OCI-LY7 (cell line): ENCODE data around the gene GLB1L. TPM values are rescaled to one million over a fixed set of nuclear protein-coding genes. Genes with fewer than 3 reads are reported as not detected.

Source experiments
- BruUV-seq: library from RNA; stranded (reverse); fragments of 400-500 nt; replicated peaks from 2 replicates; lab custom pipeline; 2021; lab: Mats Ljungman, UMichigan
- CTCF ChIA-PET: fragments of 300-600 bp; sonication (Branson Sonifier 250); formaldehyde crosslinking; loops from one replicate; lab custom pipeline; 2022; ENCODE audit warnings: antibody characterized with exemption; ENCODE audit not compliant: unreplicated experiment; lab: Charles Lee
- POLR2A ChIA-PET: fragments of 300-600 bp; sonication (Branson Sonifier 250); formaldehyde crosslinking; loops from one replicate; lab custom pipeline; 2022; ENCODE audit warnings: antibody characterized with exemption; lab: Charles Lee
- DNase-seq: peaks from one replicate; pipeline ENCODE4 v3.0.0-alpha.2; 2015; ENCODE audit warnings: low spot score
- H2AFZ ChIP-seq: fragments of 200-600 bp; sonication (generic), shearing (Covaris generic); 2 replicates; pipeline ENCODE4 v1.6.1; 2014; ENCODE audit warnings: mild to moderate bottlenecking, antibody characterized with exemption, low read length, moderate library complexity
- H3K27ac ChIP-seq: fragments of 200-600 bp; sonication (generic); 2 replicates; pipeline ENCODE4 v1.5.1; 2014; ENCODE audit warnings: mixed run types, low read depth, mild to moderate bottlenecking, moderate library complexity, low read length, inconsistent platforms; ENCODE audit not compliant: poor library complexity, severe bottlenecking
- H3K36me3 ChIP-seq: fragments of 200-600 bp; sonication (generic); 2 replicates; pipeline ENCODE4 v1.6.1; 2014; ENCODE audit warnings: mild to moderate bottlenecking, antibody characterized with exemption, low read length, moderate library complexity, mixed read lengths; ENCODE audit not compliant: insufficient read depth
- H3K4me1 ChIP-seq: fragments of 200-600 bp; sonication (generic); 2 replicates; pipeline ENCODE4 v1.5.1; 2014; ENCODE audit warnings: mild to moderate bottlenecking, low read length; ENCODE audit not compliant: insufficient read depth, poor library complexity, severe bottlenecking
- H3K4me2 ChIP-seq: fragments of 200-600 bp; sonication (generic); 2 replicates; pipeline ENCODE4 v1.6.1; 2014; ENCODE audit warnings: mild to moderate bottlenecking, low read length
- H3K4me3 ChIP-seq: fragments of 200-600 bp; sonication (generic); 2 replicates; pipeline ENCODE4 v1.5.1; 2014; ENCODE audit warnings: mild to moderate bottlenecking, low read depth, low read length; ENCODE audit not compliant: poor library complexity, severe bottlenecking
- H3K79me2 ChIP-seq: fragments of 200-600 bp; sonication (generic); 2 replicates; pipeline ENCODE4 v1.6.1; 2016; ENCODE audit warnings: low read depth, mild to moderate bottlenecking, low read length, moderate library complexity, mixed read lengths; ENCODE audit not compliant: insufficient read depth
- H3K9me2 ChIP-seq: fragments of 200-600 bp; sonication (generic); 2 replicates; pipeline ENCODE4 v1.6.1; 2016; ENCODE audit warnings: mild to moderate bottlenecking, low read length, mixed read lengths; ENCODE audit not compliant: insufficient read depth
- H3K9me3 ChIP-seq: fragments of 200-600 bp; sonication (generic); 2 replicates; pipeline ENCODE4 v1.6.1; 2014; ENCODE audit warnings: mild to moderate bottlenecking, mixed run types, low read length, mixed read lengths
- H4K20me1 ChIP-seq: fragments of 200-600 bp; sonication (generic); 2 replicates; pipeline ENCODE4 v1.6.1; 2014; ENCODE audit warnings: mild to moderate bottlenecking, antibody characterized with exemption, low read length, moderate library complexity, mixed read lengths; ENCODE audit not compliant: insufficient read depth
- EZH2phosphoT487 ChIP-seq: fragments of 200-600 bp; sonication (generic); IDR thresholded peaks from 2 replicates; pipeline ENCODE4 v1.6.1; 2018; ENCODE audit warnings: low read depth, borderline replicate concordance, mild to moderate bottlenecking, mixed run types, antibody characterized with exemption, low read length, moderate library complexity, mixed read lengths
- intact Hi-C: fragments of 100-400 bp; cut with micrococcal nuclease; formaldehyde crosslinking; loops from one replicate; pipeline ENCODE4 v1.10.0; 2022; ENCODE audit not compliant: unreplicated experiment
- total RNA-seq, 2 experiments: library from RNA; depleted of rRNA in 1 of 2; stranded (reverse); fragments of >200 nt in 1 of 2; shearing (Covaris generic) in 1 of 2; gene quantifications; 2 replicates each; pipeline ENCODE4 v1.2.3, GENCODE V29; 2014 to 2022
- TF ChIP-seq, protein P1 (sequence below): fragments of 200-600 bp; sonication (generic); conservative IDR thresholded peaks from 2 replicates; pipeline ENCODE4 v1.5.1; 2014; ENCODE audit warnings: mild to moderate bottlenecking, antibody characterized with exemption, low read length, moderate library complexity, mixed read lengths

GLB1L gene
- total RNA-seq, 2 experiments from 2014 or later = 6.9 to 8.6 TPM

DNA sequence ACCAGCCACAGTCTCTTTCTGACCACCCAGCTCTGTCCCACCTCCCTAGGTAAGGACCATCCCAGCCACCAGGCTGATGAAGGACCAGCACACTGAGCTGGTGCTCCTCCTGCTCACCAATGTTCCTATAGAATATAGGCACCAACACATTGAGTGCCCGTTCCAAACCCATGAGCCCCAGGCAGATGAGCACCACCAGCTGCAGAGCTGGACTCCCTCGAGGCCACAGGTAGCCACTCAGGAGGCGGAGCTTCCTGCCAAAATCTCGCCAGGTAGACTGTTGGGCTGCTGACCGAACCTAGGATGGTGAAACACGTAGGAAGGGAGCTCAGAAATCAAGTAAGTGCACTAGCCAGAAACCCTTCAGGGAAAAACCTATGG lies 28.7 kb downstream of the GLB1L start:
- Histone ChIP-seq H3K27ac (no peak overlapping the region), H4K20me1 (no peaks in the 10 kb centered on the region), H3K36me3 (peaks cover 28% of the 10 kb centered on the region), H3K4me3 (no peak overlapping the region), H3K4me2 (no peak overlapping the region), H3K9me2 (no peaks in the 10 kb centered on the region), H3K79me2 (no peaks in the 10 kb centered on the region), H3K9me3 (no peaks in the 10 kb centered on the region), H2AFZ (no peak overlapping the region), H3K4me1 (peaks cover 10% of the 10 kb centered on the region)
- ChIA-PET POLR2A (interaction anchor here (0.5 to 2.1 kb wide), 3 partner anchors 13 to 129 kb away, joined by 3 to 8 read pairs (median 3); partner anchors contain the start of genes ANKZF1 and ATG9A), CTCF (no interaction called here)
- intact Hi-C loops = no loop called here
- BruUV-seq = no TSS peak
- DNase-seq = no peak
- no peak for TF ChIP-seq EZH2phosphoT487
- TF ChIP-seq, protein P1, sequence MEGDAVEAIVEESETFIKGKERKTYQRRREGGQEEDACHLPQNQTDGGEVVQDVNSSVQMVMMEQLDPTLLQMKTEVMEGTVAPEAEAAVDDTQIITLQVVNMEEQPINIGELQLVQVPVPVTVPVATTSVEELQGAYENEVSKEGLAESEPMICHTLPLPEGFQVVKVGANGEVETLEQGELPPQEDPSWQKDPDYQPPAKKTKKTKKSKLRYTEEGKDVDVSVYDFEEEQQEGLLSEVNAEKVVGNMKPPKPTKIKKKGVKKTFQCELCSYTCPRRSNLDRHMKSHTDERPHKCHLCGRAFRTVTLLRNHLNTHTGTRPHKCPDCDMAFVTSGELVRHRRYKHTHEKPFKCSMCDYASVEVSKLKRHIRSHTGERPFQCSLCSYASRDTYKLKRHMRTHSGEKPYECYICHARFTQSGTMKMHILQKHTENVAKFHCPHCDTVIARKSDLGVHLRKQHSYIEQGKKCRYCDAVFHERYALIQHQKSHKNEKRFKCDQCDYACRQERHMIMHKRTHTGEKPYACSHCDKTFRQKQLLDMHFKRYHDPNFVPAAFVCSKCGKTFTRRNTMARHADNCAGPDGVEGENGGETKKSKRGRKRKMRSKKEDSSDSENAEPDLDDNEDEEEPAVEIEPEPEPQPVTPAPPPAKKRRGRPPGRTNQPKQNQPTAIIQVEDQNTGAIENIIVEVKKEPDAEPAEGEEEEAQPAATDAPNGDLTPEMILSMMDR = no peak

DNA sequence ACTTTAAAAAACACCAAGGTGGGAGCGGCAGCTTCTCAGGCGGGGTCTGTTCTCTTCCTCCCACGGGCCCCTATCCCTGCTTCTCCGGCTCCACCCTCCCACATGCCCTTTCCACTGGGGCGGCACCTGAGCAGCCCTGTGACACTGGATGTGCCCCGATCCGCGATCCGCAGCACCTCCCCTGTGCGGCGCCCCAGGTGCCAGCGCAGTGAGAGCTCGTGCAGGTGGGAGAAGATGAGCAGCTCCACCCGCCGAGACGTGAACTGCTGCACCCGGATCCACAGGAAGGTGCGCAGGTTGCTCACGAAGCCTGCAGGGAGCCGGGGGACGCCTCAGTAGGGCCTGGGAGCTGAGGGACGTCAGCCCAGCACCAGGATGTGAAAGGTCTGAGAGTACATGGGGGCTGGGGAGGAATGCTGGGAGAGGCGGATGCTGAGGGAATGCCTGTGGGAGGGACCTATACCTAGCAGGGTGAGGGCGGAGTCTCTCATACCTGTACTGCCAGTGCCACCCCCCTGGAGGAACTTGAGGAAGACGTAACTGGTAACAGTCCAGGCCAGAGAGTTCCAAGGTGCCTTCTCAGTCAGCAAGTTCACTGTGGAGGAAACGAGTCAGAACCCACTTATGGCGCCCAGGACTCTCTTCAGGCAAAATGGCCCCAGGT lies 29.2 kb downstream of the GLB1L start:
- peaks cover 10% of the 10 kb centered on the region for H3K4me1 ChIP-seq
- H3K9me2 ChIP-seq = no peaks in the 10 kb centered on the region
- H3K4me3 ChIP-seq = no peak overlapping the region
- TF ChIP-seq EZH2phosphoT487 = no peak
- TF ChIP-seq, protein P1 = no peak
- no peak overlapping the region for H3K27ac ChIP-seq
- BruUV-seq = no TSS peak
- no peaks in the 10 kb centered on the region for H3K79me2 ChIP-seq
- H3K9me3 ChIP-seq = no peaks in the 10 kb centered on the region
- ChIA-PET CTCF (no interaction called here), POLR2A (interaction anchor here (0.5 to 2.1 kb wide), 3 partner anchors 14 to 129 kb away, joined by 3 to 8 read pairs (median 3); partner anchors contain the start of genes ANKZF1 and ATG9A)
- H3K4me2 ChIP-seq = no peak overlapping the region
- H3K36me3 ChIP-seq = peaks cover 27% of the 10 kb centered on the region
- H2AFZ ChIP-seq = no peak overlapping the region
- DNase-seq = no peak
- intact Hi-C loops = no loop called here
- H4K20me1 ChIP-seq = no peaks in the 10 kb centered on the region

DNA sequence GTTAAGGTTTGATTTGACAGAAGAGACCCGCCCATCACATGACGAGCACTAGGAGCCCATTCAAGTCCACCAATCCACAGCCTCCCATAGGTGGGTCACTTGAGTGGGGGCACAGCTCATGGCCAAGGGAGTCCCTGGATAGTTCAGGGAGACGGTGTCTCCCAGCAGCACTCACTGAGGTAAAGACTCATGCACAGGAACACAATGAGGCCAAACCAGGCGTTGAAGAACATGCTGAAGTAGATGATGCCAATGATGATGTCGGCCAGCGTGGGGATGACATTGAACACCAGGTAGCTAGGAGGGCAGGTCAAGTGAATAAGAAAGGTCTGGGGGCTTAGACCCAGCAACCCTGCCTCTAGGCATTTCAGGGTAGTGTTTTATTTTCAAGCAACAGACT lies 30.5 kb downstream of the GLB1L start:
- POLR2A ChIA-PET = interaction anchor here (0.6 kb wide), 1 partner anchor 128 kb away, joined by 3 read pairs; no protein-coding TSS in a partner anchor
- intact Hi-C loops = no loop called here

More for the DNA sequence above, 30.5 kb downstream of the GLB1L start:
- Histone ChIP-seq H2AFZ (no peak overlapping the region), H4K20me1 (no peaks in the 10 kb centered on the region), H3K4me2 (no peak overlapping the region), H3K4me1 (peaks cover 10% of the 10 kb centered on the region), H3K36me3 (peaks cover 29% of the 10 kb centered on the region), H3K9me3 (no peaks in the 10 kb centered on the region), H3K27ac (no peak overlapping the region), H3K79me2 (no peaks in the 10 kb centered on the region), H3K4me3 (no peak overlapping the region), H3K9me2 (no peaks in the 10 kb centered on the region)
- BruUV-seq = no TSS peak
- no peak for DNase-seq
- no peak for TF ChIP-seq EZH2phosphoT487
- TF ChIP-seq, protein P1 = no peak
- CTCF ChIA-PET = no interaction called here
